ENCODE data around the gene NBAS. TPM values are rescaled to one million over a fixed set of nuclear protein-coding genes. Genes with fewer than 3 reads are reported as not detected.

NBAS gene
- total and polyA plus RNA-seq, 10 of the 15 experiments (the other 5 are each of a cell fraction or from before 2014, with no cell fraction given), result 4.3 to 32.7 (median 20.8) TPM

DNA sequence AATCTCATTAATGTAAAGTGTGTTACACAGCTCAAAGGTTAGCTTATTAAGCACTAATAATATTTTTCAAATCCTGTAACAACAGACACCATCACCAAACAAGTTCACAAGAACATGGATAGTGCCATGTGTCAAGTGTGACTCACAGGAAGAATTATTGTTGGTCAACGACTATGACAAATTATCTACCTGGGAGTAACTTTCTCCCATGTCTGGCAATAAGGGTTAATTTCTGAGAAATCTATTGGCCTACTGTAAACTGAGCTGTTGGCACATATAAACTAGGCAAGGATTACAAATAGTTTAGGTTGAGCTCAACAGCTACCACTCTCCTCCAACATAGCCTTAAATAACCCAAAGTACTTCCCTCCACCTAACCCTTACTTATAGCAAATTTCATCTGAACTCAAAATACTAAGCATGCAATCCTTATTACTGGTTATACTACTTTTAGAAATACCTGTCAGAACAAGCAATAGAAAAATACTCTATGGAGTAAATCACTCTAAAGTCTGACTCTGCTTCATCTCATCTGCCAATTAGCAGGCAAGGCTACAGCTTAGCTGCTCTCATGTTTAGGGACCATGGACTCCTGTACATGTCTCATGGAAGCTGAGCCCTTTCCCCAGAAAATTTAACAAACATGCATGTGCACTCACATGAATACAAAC lies 223.0 kb downstream of the NBAS start:
- H2AFZ ChIP-seq (ENCODE audit: control insufficient read depth, low read depth, low read length), result no peak overlapping the region
- H3K9me3 ChIP-seq (replicated peaks; ENCODE audit: control insufficient read depth, insufficient read depth, low read length), result no peaks in the 10 kb centered on the region
- FAIRE-seq, result no peak
- SMC1A ChIA-PET (ENCODE audit: uncharacterized antibody, unreplicated experiment), result interaction anchor here (1.4 kb wide), 1 partner anchor 16 kb away, joined by 5 read pairs; no protein-coding TSS in a partner anchor
- H3K4me2 ChIP-seq (ENCODE audit: control insufficient read depth, insufficient read depth), result no peak overlapping the region
- no TSS peak for BruUV-seq (replicated peaks)
- WGBS (ENCODE audit: insufficient coverage, insufficient replicate concordance, low lambda C conversion rate, missing lambda C conversion rate), result 100% methylated on average over 1 of the region's 1 CpG
- H3K9ac ChIP-seq (ENCODE audit: control insufficient read depth, insufficient read depth, low read length), result no peak overlapping the region
- no peaks in the 10 kb centered on the region for H3K4me1 ChIP-seq (ENCODE audit: control insufficient read depth, insufficient read depth, low read length)
- RAD21 ChIA-PET (ENCODE audit: unreplicated experiment), result no interaction called here
- CTCF ChIA-PET, result interaction anchor here (1.1 kb wide), 1 partner anchor 44 kb away, joined by 3 read pairs; no protein-coding TSS in a partner anchor
- no peak for TF ChIP-seq ZNF592 (IDR thresholded peaks at IDR 0.05)
- no peak for TF ChIP-seq RFX5 (IDR thresholded peaks at IDR 0.05; ENCODE audit: low read depth, low read length)
- TF ChIP-seq, protein P1, sequence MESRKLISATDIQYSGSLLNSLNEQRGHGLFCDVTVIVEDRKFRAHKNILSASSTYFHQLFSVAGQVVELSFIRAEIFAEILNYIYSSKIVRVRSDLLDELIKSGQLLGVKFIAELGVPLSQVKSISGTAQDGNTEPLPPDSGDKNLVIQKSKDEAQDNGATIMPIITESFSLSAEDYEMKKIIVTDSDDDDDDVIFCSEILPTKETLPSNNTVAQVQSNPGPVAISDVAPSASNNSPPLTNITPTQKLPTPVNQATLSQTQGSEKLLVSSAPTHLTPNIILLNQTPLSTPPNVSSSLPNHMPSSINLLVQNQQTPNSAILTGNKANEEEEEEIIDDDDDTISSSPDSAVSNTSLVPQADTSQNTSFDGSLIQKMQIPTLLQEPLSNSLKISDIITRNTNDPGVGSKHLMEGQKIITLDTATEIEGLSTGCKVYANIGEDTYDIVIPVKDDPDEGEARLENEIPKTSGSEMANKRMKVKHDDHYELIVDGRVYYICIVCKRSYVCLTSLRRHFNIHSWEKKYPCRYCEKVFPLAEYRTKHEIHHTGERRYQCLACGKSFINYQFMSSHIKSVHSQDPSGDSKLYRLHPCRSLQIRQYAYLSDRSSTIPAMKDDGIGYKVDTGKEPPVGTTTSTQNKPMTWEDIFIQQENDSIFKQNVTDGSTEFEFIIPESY (IDR thresholded peaks at IDR 0.05), result no peak
- TF ChIP-seq BCL3 (IDR thresholded peaks at IDR 0.05; ENCODE audit: borderline replicate concordance, insufficient read depth, low read depth, low read length, poor library complexity, severe bottlenecking), result no peak
- no peak for TF ChIP-seq RAD51 (IDR thresholded peaks at IDR 0.05)
- TF ChIP-seq YY1 (IDR thresholded peaks at IDR 0.05; ENCODE audit: low read depth, low read length), result no peak
- no peak for TF ChIP-seq PML (IDR thresholded peaks at IDR 0.05; ENCODE audit: low read length)
- TF ChIP-seq SP1 (IDR thresholded peaks at IDR 0.05; ENCODE audit: low read depth, low read length), result no peak
- TF ChIP-seq STAT1 (conservative IDR thresholded peaks at IDR 0.05), result no peak
- TF ChIP-seq YBX1 (IDR thresholded peaks at IDR 0.05), result no peak
- TF ChIP-seq WRNIP1 (IDR thresholded peaks at IDR 0.05; ENCODE audit: borderline replicate concordance, low read depth, low read length), result no peak
- no peaks in the 10 kb centered on the region for H3K79me2 ChIP-seq (ENCODE audit: control insufficient read depth, insufficient read depth, low read length)
- in situ Hi-C loops (cut with MboI), result no loop called here
- ATAC-seq, result no peak
- no peaks in the 10 kb centered on the region for H4K20me1 ChIP-seq (ENCODE audit: control insufficient read depth, insufficient read depth)
- H3K27ac ChIP-seq (ENCODE audit: control insufficient read depth, insufficient read depth), result no peak overlapping the region
- no peak for DNase-seq (ENCODE audit: low read depth, low spot score)
- H3K27me3 ChIP-seq (replicated peaks in 1 of 2; ENCODE audit: control insufficient read depth in 2 of 2, insufficient read depth in 2 of 2, low read length in 1 of 2), result no peaks in the 10 kb centered on the region
- no peak overlapping the region for H3K4me3 ChIP-seq
- intact Hi-C loops (cut with micrococcal nuclease; ENCODE audit: unreplicated experiment), result no loop called here
- H3K36me3 ChIP-seq (ENCODE audit: control insufficient read depth in 2 of 2, insufficient read depth in 2 of 2, low read length in 1 of 2), result no peaks in the 10 kb centered on the region
- POLR2A ChIA-PET, result no interaction called here

Data from GM12878 (cell line).